Adipocyte (in vitro differentiated cells): Measurements from ENCODE around the gene LZTS2.
A peak's percentile ranks its signal among the peaks of the same experiment; 100 is the strongest.

Experiments
- DNase-seq: peaks from one replicate; pipeline ENCODE4 v3.0.0-alpha.2; 2015; ENCODE audit warnings: low read depth
- H3K27me3 ChIP-seq: replicated peaks from 2 replicates; pipeline ENCODE4 v1.7.0; 2013; ENCODE audit warnings: mild to moderate bottlenecking, low read length, moderate library complexity; ENCODE audit not compliant: control insufficient read depth, insufficient read depth
- H3K36me3 ChIP-seq: 2 replicates; pipeline ENCODE4 v1.7.0; 2013; ENCODE audit warnings: low read length, mild to moderate bottlenecking, moderate library complexity; ENCODE audit not compliant: control insufficient read depth, insufficient read depth, severe bottlenecking
- H3K4me1 ChIP-seq: 2 replicates; pipeline ENCODE4 v1.7.0; 2013; ENCODE audit warnings: mild to moderate bottlenecking, low read length, moderate library complexity; ENCODE audit not compliant: control insufficient read depth, insufficient read depth
- H3K4me3 ChIP-seq: 2 replicates; pipeline ENCODE4 v1.7.0; 2013; ENCODE audit warnings: mild to moderate bottlenecking, low read length, moderate library complexity
- H3K9ac ChIP-seq: 2 replicates; pipeline ENCODE4 v1.7.0; 2013; ENCODE audit warnings: mild to moderate bottlenecking, low read length, moderate library complexity
- H3K9me3 ChIP-seq: 2 replicates; pipeline ENCODE4 v1.7.0; 2013; ENCODE audit warnings: mild to moderate bottlenecking, low read length, moderate library complexity; ENCODE audit not compliant: control insufficient read depth

Gene LZTS2

GRCh38 chr10:100980311-100980710, 19.3 kb upstream of the LZTS2 start:
- no peak for DNase-seq
- no peak overlapping the region for H3K9ac ChIP-seq
- H3K9me3 ChIP-seq = no peaks in the 10 kb centered on the region
- peaks cover 7% of the 10 kb centered on the region for H3K36me3 ChIP-seq
- H3K4me1 ChIP-seq = no peaks in the 10 kb centered on the region
- H3K4me3 ChIP-seq = no peak overlapping the region
- H3K27me3 ChIP-seq = no peaks in the 10 kb centered on the region

DNA sequence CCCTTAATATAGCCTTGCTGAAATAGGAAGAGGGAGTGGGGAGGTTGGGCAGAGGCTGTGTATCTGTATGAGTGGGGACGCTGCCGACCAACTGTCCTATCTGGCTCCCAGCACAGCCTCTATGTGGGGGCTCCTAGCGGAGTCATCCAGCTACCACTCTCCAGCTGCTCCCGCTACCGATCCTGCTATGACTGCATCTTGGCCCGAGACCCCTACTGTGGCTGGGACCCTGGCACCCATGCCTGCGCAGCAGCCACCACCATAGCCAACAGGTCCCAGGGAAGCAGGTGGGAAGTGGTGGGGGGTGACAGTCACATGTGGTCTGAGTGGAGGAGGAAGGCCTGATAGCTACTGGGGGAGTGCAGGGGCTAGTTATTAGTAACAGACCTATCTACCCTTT, 18.9 kb upstream of the LZTS2 start:
- Histone ChIP-seq H3K4me1 (no peaks in the 10 kb centered on the region), H3K27me3 (no peaks in the 10 kb centered on the region), H3K9me3 (no peaks in the 10 kb centered on the region), H3K9ac (no peak overlapping the region), H3K4me3 (no peak overlapping the region), H3K36me3 (peaks cover 7% of the 10 kb centered on the region)
- no peak for DNase-seq

DNA sequence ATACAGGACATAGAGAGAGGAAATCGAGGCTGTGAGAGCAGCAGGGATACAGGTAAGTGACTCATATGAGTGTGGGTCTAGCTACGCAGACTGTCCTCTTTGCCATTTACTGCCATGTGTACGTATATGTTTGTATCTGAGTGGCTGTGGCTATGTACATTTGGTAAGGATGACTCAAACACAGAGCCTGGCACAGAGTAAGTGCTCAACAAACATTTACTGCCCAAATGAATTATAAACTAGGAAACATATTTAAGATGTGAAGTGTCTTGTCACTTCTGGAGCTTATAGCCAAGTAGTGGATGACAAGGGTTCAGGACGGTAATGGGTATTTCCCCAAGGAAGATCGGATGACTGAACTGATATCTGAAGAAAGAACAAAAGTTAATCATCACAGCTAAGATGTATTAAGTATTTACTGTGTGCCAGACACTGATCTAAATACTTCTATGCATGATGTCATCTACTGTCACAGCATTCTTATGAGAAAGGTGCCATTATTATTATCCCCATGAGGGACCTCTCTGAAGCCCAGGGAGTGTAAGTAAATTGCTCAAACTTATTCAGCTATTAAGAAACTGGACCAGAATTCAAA, 18.3 kb upstream of the LZTS2 start:
- no peaks in the 10 kb centered on the region for H3K9me3 ChIP-seq
- no peak overlapping the region for H3K9ac ChIP-seq
- no peaks in the 10 kb centered on the region for H3K27me3 ChIP-seq
- peaks cover 7% of the 10 kb centered on the region for H3K36me3 ChIP-seq
- no peak overlapping the region for H3K4me3 ChIP-seq
- peaks cover 1% of the 10 kb centered on the region for H3K4me1 ChIP-seq
- no peak for DNase-seq

DNA sequence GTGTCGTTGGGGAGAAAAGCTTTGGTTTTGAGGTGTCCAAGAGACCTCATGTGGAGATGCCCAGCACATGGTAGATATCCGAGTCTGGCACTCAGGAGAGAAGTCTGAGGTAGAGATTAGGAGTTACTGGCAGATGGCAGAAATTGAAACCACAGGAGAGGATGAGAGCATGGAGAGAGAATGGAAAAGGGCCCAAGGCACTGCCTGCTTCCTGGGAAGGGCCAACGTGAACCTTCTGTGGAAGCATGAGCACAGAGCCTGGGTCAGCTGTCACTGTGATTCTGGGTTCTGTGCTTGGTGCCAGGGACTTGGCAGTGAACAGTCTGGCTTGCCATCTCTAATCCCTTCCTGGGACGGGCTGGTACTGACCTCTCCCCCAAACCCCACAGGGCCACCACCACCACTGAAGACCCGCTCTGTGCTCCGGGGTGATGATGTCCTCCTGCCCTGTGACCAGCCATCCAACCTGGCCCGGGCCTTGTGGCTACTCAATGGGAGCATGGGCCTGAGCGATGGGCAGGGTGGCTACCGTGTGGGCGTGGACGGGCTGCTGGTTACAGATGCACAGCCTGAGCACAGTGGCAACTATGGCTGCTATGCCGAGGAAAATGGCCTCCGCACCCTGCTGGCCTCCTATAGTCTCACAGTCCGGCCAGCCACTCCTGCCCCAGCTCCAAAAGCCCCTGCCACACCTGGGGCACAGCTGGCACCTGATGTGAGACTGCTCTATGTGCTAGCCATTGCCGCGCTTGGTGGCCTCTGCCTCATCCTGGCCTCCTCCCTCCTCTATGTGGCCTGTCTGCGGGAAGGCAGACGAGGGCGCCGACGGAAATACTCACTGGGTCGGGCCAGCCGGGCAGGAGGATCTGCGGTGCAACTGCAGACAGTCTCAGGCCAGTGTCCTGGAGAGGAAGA, 16.4 kb upstream of the LZTS2 start:
- no peak overlapping the region for H3K9ac ChIP-seq
- DNase-seq = no peak
- H3K27me3 ChIP-seq = no peaks in the 10 kb centered on the region
- peaks cover 7% of the 10 kb centered on the region for H3K36me3 ChIP-seq
- no peak overlapping the region for H3K4me3 ChIP-seq
- no peaks in the 10 kb centered on the region for H3K9me3 ChIP-seq
- H3K4me1 ChIP-seq = peaks cover 15% of the 10 kb centered on the region

DNA sequence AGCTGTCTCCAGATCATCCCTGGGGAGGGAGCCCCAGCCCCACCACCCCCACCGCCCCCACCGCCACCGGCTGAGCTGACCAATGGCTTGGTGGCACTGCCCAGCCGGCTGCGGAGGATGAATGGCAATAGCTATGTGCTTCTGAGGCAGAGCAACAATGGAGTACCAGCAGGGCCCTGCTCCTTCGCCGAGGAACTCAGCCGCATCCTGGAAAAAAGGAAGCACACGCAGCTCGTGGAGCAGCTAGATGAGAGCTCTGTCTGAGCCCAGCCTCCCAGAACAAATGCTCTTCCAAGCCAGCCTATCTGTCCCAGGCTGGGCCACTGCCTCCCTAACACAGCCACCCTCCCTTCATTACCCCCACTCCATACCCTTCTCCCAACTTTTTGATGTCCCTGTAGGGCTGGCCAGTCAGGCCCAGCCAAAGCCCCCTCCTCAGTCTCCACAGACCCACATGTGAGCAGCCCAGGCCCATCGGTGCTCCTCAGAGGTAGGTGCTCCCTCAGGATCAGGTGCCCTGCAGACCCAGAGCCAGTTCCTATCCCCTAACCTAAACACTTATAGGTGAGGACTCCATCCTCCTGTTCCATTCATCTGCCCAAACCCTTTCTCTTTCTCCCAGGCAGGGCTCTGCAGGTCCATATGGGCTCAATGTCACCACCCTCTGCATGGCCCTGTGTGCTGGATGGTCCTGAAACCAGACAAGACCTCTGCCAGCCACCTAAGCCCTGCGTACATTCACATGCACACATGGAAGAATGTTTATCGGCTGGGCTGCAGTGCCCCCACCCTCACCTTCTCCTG, 15.5 kb upstream of the LZTS2 start:
- no peaks in the 10 kb centered on the region for H3K27me3 ChIP-seq
- no peak overlapping the region for H3K4me3 ChIP-seq
- peaks cover 7% of the 10 kb centered on the region for H3K36me3 ChIP-seq
- DNase-seq = no peak
- no peaks in the 10 kb centered on the region for H3K9me3 ChIP-seq
- H3K9ac ChIP-seq = no peak overlapping the region
- H3K4me1 ChIP-seq = peaks cover 24% of the 10 kb centered on the region

DNA sequence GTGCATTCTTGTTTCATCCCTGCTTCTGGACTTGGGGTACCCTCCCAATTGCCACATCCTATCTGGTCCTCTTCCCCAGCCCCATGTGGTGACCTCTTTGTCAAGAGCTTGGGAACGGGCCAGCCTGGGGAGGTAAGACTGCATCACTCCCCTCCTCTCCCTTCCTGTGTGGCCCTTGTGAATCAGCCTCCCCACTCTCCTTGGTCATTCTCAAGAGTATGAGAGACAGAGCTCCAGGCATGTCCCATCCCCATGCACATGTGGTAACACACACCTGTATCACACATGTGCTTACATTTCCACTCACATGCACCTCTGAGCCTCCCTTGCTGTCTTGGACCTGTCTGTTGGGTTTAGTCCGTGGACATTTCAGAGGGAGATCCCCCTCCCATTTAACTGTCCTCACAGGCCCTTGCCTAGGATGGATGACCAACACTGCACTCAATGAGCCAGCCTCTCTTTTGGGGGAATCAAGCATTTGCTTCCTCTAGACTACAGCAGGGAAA, 14.9 kb upstream of the LZTS2 start:
- Histone ChIP-seq H3K9me3 (no peaks in the 10 kb centered on the region), H3K4me1 (peaks cover 28% of the 10 kb centered on the region), H3K36me3 (peaks cover 13% of the 10 kb centered on the region), H3K27me3 (no peaks in the 10 kb centered on the region), H3K4me3 (no peak overlapping the region), H3K9ac (no peak overlapping the region)
- no peak for DNase-seq

DNA sequence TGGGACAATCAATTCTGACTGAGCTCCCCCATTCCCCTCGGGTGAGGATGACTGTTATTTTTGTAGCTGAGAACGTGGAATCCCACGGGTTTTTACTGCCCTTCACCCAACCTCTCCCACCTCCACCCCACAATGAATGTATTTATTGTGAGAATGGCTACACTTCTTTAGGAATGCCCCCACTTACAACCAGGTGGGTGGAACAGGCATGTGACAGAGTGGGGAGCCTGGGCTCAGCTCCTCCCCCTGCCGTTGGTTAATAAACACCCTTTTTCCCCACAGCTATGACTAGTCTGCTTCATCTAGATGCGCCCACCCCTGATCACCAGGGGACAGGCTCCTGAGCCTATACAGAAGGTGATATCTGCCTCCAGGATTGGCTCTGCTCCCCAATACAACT, 14.3 kb upstream of the LZTS2 start:
- DNase-seq = no peak
- H3K36me3 ChIP-seq = peaks cover 15% of the 10 kb centered on the region
- no peaks in the 10 kb centered on the region for H3K9me3 ChIP-seq
- H3K9ac ChIP-seq = no peak overlapping the region
- H3K27me3 ChIP-seq = no peaks in the 10 kb centered on the region
- H3K4me1 ChIP-seq = peaks cover 28% of the 10 kb centered on the region
- H3K4me3 ChIP-seq = no peak overlapping the region

DNA sequence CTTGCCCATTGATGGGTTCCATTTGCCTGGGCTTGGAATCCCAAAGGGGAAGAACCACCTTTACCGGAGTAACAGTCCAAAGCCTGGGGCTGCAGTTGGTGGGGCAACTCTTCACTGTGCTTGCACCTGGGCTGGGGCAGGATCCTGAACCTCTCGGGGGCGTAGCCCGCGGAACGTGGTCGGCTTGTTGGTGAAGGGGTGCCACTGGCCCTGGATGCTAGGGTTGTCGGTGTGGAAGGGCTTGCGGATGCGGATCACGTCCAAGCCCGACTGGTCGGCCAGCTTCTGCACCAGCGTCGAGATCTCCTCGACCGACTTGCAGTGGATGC, 13.0 kb upstream of the LZTS2 start:
- Histone ChIP-seq H3K9ac (peak overlapping the region; percentile 93), H3K36me3 (peaks cover 20% of the 10 kb centered on the region), H3K9me3 (no peaks in the 10 kb centered on the region), H3K4me3 (peak overlapping the region; percentile 91), H3K4me1 (peaks cover 28% of the 10 kb centered on the region), H3K27me3 (no peaks in the 10 kb centered on the region)
- DNase-seq = no peak

DNA sequence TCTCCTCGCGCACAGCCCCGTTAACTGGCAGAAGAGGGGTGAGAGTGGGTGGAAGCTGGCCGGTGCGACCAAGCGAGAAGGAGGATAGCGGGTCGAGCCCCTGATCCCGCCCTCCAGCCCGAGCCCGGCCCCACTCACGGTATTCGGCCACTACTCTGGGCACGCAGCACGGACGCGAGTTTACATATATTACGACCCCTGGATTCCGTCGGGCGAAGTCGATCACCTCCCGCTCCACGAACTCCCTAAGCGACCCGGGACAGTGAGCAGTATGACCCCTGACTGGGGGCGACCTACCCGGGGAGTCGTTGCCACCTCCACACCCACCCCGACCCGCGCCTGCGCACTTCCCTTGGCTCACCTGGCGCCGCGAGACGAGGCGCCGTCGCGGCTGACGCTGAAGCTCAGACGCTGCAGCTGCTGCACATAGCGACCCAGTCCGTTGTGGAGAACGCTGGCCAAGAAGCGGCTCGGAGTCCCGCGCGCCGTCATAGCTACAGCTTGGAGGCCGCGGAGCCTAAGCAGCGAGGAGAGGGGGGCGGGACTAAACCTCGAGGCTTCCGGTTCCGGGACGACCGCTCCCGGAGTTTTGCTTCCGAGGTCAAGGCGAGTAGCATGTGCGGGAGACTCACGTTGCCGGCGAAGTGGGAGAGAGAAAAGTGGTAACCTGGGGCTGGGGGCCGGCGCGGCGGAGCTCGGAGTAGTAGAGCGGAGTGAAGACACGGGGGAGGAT, 12.5 kb upstream of the LZTS2 start, which contains the start of the genes MRPL43 and TWNK:
MRPL43 (minus strand) TSS at position 546 of the 733 bp plus-strand sequence; CDS start at position 492, 54 bp downstream.
TWNK (plus strand) TSS at position 592 of the 733 bp plus-strand sequence. CDS start 668 bp downstream, outside the sequence.
- peak; percentile 94 for DNase-seq
- peak within 1 kb of the TSS; percentile 91 for H3K4me3 ChIP-seq
- no peaks in the 10 kb centered on the region for H3K9me3 ChIP-seq
- H3K9ac ChIP-seq = peak within 1 kb of the TSS; percentile 93
- H3K4me1 ChIP-seq = peaks cover 28% of the 10 kb centered on the region
- H3K36me3 ChIP-seq = peaks cover 20% of the 10 kb centered on the region
- H3K27me3 ChIP-seq = no peaks in the 10 kb centered on the region

DNA sequence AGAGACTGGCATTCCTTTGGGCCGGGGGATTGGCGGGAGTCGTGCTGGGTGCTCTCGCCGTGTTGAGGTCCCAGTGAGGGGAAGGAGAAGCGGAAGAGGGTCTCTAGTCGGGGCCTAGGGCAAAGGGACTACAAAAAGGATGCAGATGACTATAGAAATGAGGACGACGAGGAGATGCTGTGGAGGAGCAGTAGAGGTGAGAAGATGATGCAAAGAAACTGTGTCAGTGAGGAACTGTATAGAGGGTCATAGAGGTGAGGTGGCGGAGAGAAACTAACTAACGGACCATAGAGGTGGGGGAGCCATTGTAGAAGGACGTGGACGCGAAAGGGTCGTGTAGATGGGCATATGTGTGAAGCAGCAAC, 11.9 kb upstream of the LZTS2 start:
- H3K4me1 ChIP-seq = peaks cover 28% of the 10 kb centered on the region
- DNase-seq = no peak
- peak overlapping the region; percentile 91 for H3K4me3 ChIP-seq
- H3K9me3 ChIP-seq = no peaks in the 10 kb centered on the region
- no peaks in the 10 kb centered on the region for H3K27me3 ChIP-seq
- H3K9ac ChIP-seq = peak overlapping the region; percentile 93
- peaks cover 20% of the 10 kb centered on the region for H3K36me3 ChIP-seq
